MM.1S (cell line): Measurements from ENCODE around the gene AHRR.

Source experiments
- EZH2phosphoT487 ChIP-seq: fragments of 300-600 bp; sonication (generic); IDR thresholded peaks from 2 replicates; pipeline ENCODE4 v1.6.1; 2018; ENCODE audit warnings: antibody characterized with exemption, low read length
- TF ChIP-seq, protein P1 (sequence below): fragments of 300-600 bp; sonication (generic); IDR thresholded peaks from 2 replicates; pipeline ENCODE4 v1.5.1; 2016; ENCODE audit warnings: antibody characterized with exemption, low read length, mixed read lengths

DNA sequence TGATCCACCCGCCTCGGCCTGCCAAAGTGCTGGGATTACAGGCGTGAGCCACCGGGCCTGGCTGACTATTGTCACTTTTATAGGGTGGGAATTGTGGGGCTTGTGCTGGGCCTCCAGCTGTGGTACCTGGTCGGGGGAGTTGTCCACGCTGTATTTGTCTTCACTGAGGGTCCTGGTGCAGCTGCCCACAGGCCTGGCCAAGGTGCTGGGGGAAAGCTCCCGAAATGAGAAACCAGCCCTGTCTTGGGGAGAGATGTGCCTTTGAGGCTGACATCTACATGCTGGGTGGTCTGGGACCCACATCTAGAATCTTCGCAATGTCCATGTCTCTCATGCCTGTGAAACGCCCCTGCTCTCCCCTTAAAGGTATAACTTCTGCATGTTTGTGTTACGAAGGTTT, 124.1 kb downstream of the AHRR start:
- TF ChIP-seq, protein P1, sequence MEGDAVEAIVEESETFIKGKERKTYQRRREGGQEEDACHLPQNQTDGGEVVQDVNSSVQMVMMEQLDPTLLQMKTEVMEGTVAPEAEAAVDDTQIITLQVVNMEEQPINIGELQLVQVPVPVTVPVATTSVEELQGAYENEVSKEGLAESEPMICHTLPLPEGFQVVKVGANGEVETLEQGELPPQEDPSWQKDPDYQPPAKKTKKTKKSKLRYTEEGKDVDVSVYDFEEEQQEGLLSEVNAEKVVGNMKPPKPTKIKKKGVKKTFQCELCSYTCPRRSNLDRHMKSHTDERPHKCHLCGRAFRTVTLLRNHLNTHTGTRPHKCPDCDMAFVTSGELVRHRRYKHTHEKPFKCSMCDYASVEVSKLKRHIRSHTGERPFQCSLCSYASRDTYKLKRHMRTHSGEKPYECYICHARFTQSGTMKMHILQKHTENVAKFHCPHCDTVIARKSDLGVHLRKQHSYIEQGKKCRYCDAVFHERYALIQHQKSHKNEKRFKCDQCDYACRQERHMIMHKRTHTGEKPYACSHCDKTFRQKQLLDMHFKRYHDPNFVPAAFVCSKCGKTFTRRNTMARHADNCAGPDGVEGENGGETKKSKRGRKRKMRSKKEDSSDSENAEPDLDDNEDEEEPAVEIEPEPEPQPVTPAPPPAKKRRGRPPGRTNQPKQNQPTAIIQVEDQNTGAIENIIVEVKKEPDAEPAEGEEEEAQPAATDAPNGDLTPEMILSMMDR, result no peak
- no peak for TF ChIP-seq EZH2phosphoT487
